Keratinocyte (primary cell): ENCODE measurements around the gene RRP12. TPM values are rescaled to one million over a fixed set of nuclear protein-coding genes. Genes with fewer than 3 reads are reported as not detected.
A peak's percentile ranks its signal among the peaks of the same experiment; 100 is the strongest.

ENCODE experiments used
- DNase-seq: peaks from one replicate; pipeline ENCODE4 v3.0.0-alpha.2; 2011; ENCODE audit warnings: low read depth, missing footprints, low spot score
- FAIRE-seq: peaks from 2 replicates; lab custom pipeline; 2011; peaks lifted over from hg19 to GRCh38; lab: Jason Lieb, UNC
- H2AFZ ChIP-seq: 2 replicates; pipeline ENCODE4 v1.6.0; 2012; ENCODE audit warnings: low read length, control low read depth, inconsistent platforms; ENCODE audit not compliant: control insufficient read depth
- H3K27ac ChIP-seq: 2 replicates; pipeline ENCODE4 v1.5.1; 2011; ENCODE audit warnings: low read length; ENCODE audit not compliant: control insufficient read depth, insufficient read depth
- H3K27me3 ChIP-seq: 3 replicates; pipeline ENCODE4 v1.6.0; 2011; ENCODE audit warnings: low read length; ENCODE audit not compliant: control insufficient read depth, insufficient read depth; ENCODE audit errors: extremely low read depth
- H3K36me3 ChIP-seq, 2 experiments: 2 replicates in 1 of 2; 3 replicates in 1 of 2; pipeline ENCODE4 v1.5.1; 2011; ENCODE audit warnings: low read length in 2 of 2, mild to moderate bottlenecking in 1 of 2; ENCODE audit not compliant: control insufficient read depth in 2 of 2, insufficient read depth in 2 of 2; ENCODE audit errors: extremely low read depth in 1 of 2
- H3K4me1 ChIP-seq: 3 replicates; pipeline ENCODE4 v1.5.1; 2011; ENCODE audit warnings: low read length; ENCODE audit not compliant: control insufficient read depth, insufficient read depth; ENCODE audit errors: extremely low read depth
- H3K4me2 ChIP-seq: 3 replicates; pipeline ENCODE4 v1.6.0; 2011; ENCODE audit warnings: low read depth, low read length; ENCODE audit not compliant: control insufficient read depth, insufficient read depth; ENCODE audit errors: extremely low read depth
- H3K4me3 ChIP-seq, 3 experiments: fragments of 200-600 bp in 1 of 3; sonication (generic) in 1 of 3; 2 replicates in 2 of 3; 3 replicates in 1 of 3; pipeline ENCODE4 v1.5.1; 2011 to 2016; ENCODE audit warnings: low read length in 3 of 3, mild to moderate bottlenecking in 3 of 3, control low read depth in 2 of 3, inconsistent platforms in 1 of 3, low read depth in 1 of 3, mixed read lengths in 1 of 3, mixed run types in 1 of 3, moderate library complexity in 1 of 3; ENCODE audit not compliant: control insufficient read depth in 2 of 3, insufficient read depth in 2 of 3; ENCODE audit errors: extremely low read depth in 1 of 3
- H3K79me2 ChIP-seq: 2 replicates; pipeline ENCODE4 v1.6.0; 2012; ENCODE audit warnings: low read length; ENCODE audit not compliant: control insufficient read depth, insufficient read depth
- H3K9ac ChIP-seq: 3 replicates; pipeline ENCODE4 v1.6.0; 2011; ENCODE audit warnings: low read length; ENCODE audit not compliant: control insufficient read depth, insufficient read depth; ENCODE audit errors: extremely low read depth
- H3K9me1 ChIP-seq: 3 replicates; pipeline ENCODE4 v1.6.0; 2011; ENCODE audit warnings: low read length; ENCODE audit not compliant: control insufficient read depth, insufficient read depth; ENCODE audit errors: extremely low read depth
- H3K9me3 ChIP-seq: 2 replicates; pipeline ENCODE4 v1.5.1; 2012; ENCODE audit warnings: low read depth, low read length; ENCODE audit not compliant: control insufficient read depth
- H4K20me1 ChIP-seq: 3 replicates; pipeline ENCODE4 v1.6.0; 2011; ENCODE audit warnings: low read length; ENCODE audit not compliant: control insufficient read depth, insufficient read depth; ENCODE audit errors: extremely low read depth
- CTCF ChIP-seq, 3 experiments: IDR thresholded peaks in 1 of 3; conservative IDR thresholded peaks in 1 of 3; optimal IDR thresholded peaks in 1 of 3; 2 replicates in 2 of 3; 3 replicates in 1 of 3; pipeline versions ENCODE3 to v1.5.1; 2011; ENCODE audit warnings: low read length in 3 of 3, mild to moderate bottlenecking in 3 of 3, moderate library complexity in 2 of 3, control low read depth in 1 of 3, inconsistent platforms in 1 of 3; ENCODE audit not compliant: insufficient read depth in 2 of 3; ENCODE audit errors: extremely low read depth in 1 of 3
- EZH2 ChIP-seq: IDR thresholded peaks from one replicate; pipeline ENCODE4 v1.6.1; 2012; ENCODE audit warnings: inconsistent platforms, mild to moderate bottlenecking, low read length, moderate library complexity
- dilution Hi-C: fragments of 300-500 bp; cut with MboI; formaldehyde crosslinking; loops from one replicate; pipeline ENCODE4 v1.7.0; 2020; ENCODE audit warnings: low sequenced_read_pairs; ENCODE audit not compliant: extremely low pct_ligation_motif_present
- polyA plus RNA-seq, 5 experiments: library from polyadenylated mRNA; depleted of rRNA in 3 of 5; stranded (reverse) in 3 of 5; stranded (forward) in 1 of 5; unstranded in 1 of 5; fragments of >200 nt; gene quantifications; 1 replicate in 1 of 5; 2 replicates in 3 of 5; 3 replicates in 1 of 5; pipeline versions ENCODE4 v1.2.1 to v1.2.3, GENCODE V29; 2011 to 2012; ENCODE audit warnings: missing spikeins in 2 of 5, low read depth in 1 of 5, low replicate concordance in 1 of 5

The RRP12 gene
- polyA plus RNA-seq, 1 donor (not counting 4 experiments of a cell fraction or from before 2014, with no cell fraction given) = 14.8 TPM

GRCh38 chr10:97321804-97322190 lies 79.3 kb downstream of the RRP12 start:
- DNase-seq = no peak
- Histone ChIP-seq H3K4me1 (peaks cover 11% of the 10 kb centered on the region), H3K4me2 (no peak overlapping the region), H3K27me3 (peaks cover 10% of the 10 kb centered on the region), H4K20me1 (no peaks in the 10 kb centered on the region), H3K79me2 (no peaks in the 10 kb centered on the region), H2AFZ (no peak overlapping the region), H3K9ac (no peak overlapping the region), H3K9me3 (no peaks in the 10 kb centered on the region), H3K4me3 (no peak overlapping the region), H3K27ac (no peak overlapping the region), H3K9me1 (no peaks in the 10 kb centered on the region), H3K36me3 (no peaks in the 10 kb centered on the region)
- TF ChIP-seq EZH2 (no peak), CTCF (optimal IDR thresholded peaks at IDR 0.05 in 1 of 3, IDR thresholded peaks at IDR 0.05 in 1 of 3, conservative IDR thresholded peaks at IDR 0.05 in 1 of 3; ENCODE audit: extremely low read depth in 1 of 3, insufficient read depth in 2 of 3, low read length in 3 of 3) (no peak)
- no peak for FAIRE-seq
- dilution Hi-C loops = no loop called here

- H3K27me3 ChIP-seq = peaks cover 10% of the 10 kb centered on the region
- H3K9ac ChIP-seq = no peak overlapping the region
- dilution Hi-C loops = no loop called here
- no peaks in the 10 kb centered on the region for H4K20me1 ChIP-seq
- no peak overlapping the region for H3K4me3 ChIP-seq
- no peak for FAIRE-seq
- peak overlapping the region; percentile 96 for H3K4me2 ChIP-seq
- TF ChIP-seq CTCF (optimal IDR thresholded peaks at IDR 0.05 in 1 of 3, IDR thresholded peaks at IDR 0.05 in 1 of 3, conservative IDR thresholded peaks at IDR 0.05 in 1 of 3; ENCODE audit: extremely low read depth in 1 of 3, insufficient read depth in 2 of 3, low read length in 3 of 3) = no peak
- TF ChIP-seq EZH2 = peak; percentile 21
- no peak overlapping the region for H2AFZ ChIP-seq
- no peaks in the 10 kb centered on the region for H3K79me2 ChIP-seq
- H3K27ac ChIP-seq = no peak overlapping the region
- no peak for DNase-seq
- no peaks in the 10 kb centered on the region for H3K36me3 ChIP-seq
- no peaks in the 10 kb centered on the region for H3K9me1 ChIP-seq
- H3K4me1 ChIP-seq = peaks cover 11% of the 10 kb centered on the region
- H3K9me3 ChIP-seq = no peaks in the 10 kb centered on the region
Observed at GRCh38 chr10:97321032-97321803, 79.9 kb downstream of the RRP12 start.
